K562 (cell line): ENCODE measurements around the gene SOSTDC1. TPM values are rescaled to one million over a fixed set of nuclear protein-coding genes. Genes with fewer than 3 reads are reported as not detected.

Experiments used
- ATAC-seq: fragments of 200-7000 bp; cut with Tn5 transposase; 3 replicates; pipeline ENCODE4 v1.9.1; 2020; ENCODE audit warnings: moderate library complexity
- BruUV-seq: library from RNA; stranded (reverse); fragments of 400-500 nt; replicated peaks from 2 replicates; lab custom pipeline; 2021; lab: Mats Ljungman, UMichigan
- CTCF ChIA-PET: fragments of 300-600 bp; formaldehyde crosslinking; extraction: SDS; loops from one replicate; lab custom pipeline; 2021; ENCODE audit warnings: low intra/inter-chr PET ratio; lab: Yijun Ruan, JAX
- POLR2A ChIA-PET: fragments of 300-600, 350-650 bp; sonication (Branson Sonifier 250); formaldehyde crosslinking; extraction: SDS; loops from one replicate; lab custom pipeline; 2021; ENCODE audit warnings: antibody characterized with exemption, inconsistent platforms; lab: Yijun Ruan, JAX
- DNase-seq, 4 experiments: peaks; one replicate each; pipeline versions ENCODE4 v3.0.0 to v3.0.0-alpha.2; 2011 to 2018; ENCODE audit warnings: low spot score in 3 of 4, mixed read lengths in 3 of 4; ENCODE audit errors: extremely low read depth in 1 of 4
- FAIRE-seq: peaks from 2 replicates; lab custom pipeline; 2011; peaks lifted over from hg19 to GRCh38; lab: Jason Lieb, UNC
- H2AFZ ChIP-seq: 2 replicates; pipeline ENCODE4 v1.6.0; 2011; ENCODE audit warnings: low read depth, low read length, control low read depth, inconsistent platforms
- H3K27ac ChIP-seq: fragments of 200-600 bp; 3 replicates; pipeline ENCODE4 v1.8.0; 2011; ENCODE audit warnings: low read depth, mild to moderate bottlenecking, control low read depth, inconsistent platforms, low read length, moderate library complexity, mixed read lengths; ENCODE audit errors: extremely low read depth
- H3K27me3 ChIP-seq, 2 experiments: fragments of 300-600 bp in 1 of 2; 2 replicates in 1 of 2; 3 replicates in 1 of 2; pipeline versions ENCODE4 v1.6.0 to v1.8.0; 2011; ENCODE audit warnings: inconsistent platforms in 2 of 2, low read length in 2 of 2, mild to moderate bottlenecking in 1 of 2, mixed read lengths in 1 of 2, moderate library complexity in 1 of 2; ENCODE audit not compliant: control insufficient read depth in 2 of 2, insufficient read depth in 2 of 2
- H3K36me3 ChIP-seq: fragments of 300-600 bp; 3 replicates; pipeline ENCODE4 v1.8.0; 2011; ENCODE audit warnings: mild to moderate bottlenecking, low read length, inconsistent platforms; ENCODE audit not compliant: control insufficient read depth, insufficient read depth
- H3K4me1 ChIP-seq, 2 experiments: fragments of 200-600 bp in 1 of 2; replicated peaks in 1 of 2; 2 replicates in 1 of 2; 3 replicates in 1 of 2; pipeline versions ENCODE4 v1.5.1 to v1.8.0; 2011; ENCODE audit warnings: inconsistent platforms in 2 of 2, low read length in 2 of 2, mild to moderate bottlenecking in 1 of 2, mixed read lengths in 1 of 2, moderate library complexity in 1 of 2; ENCODE audit not compliant: control insufficient read depth in 2 of 2, insufficient read depth in 2 of 2
- H3K4me2 ChIP-seq: 2 replicates; pipeline ENCODE4 v1.6.1; 2011; ENCODE audit warnings: low read length, control low read depth, inconsistent platforms, mixed read lengths; ENCODE audit not compliant: insufficient read depth
- H3K4me3 ChIP-seq: fragments of 200-600 bp; sonication (generic), shearing (Covaris generic); 2 replicates; pipeline ENCODE4 v1.5.1; 2016; ENCODE audit warnings: control low read depth, inconsistent platforms
- H3K79me2 ChIP-seq: fragments of 200-600 bp; 3 replicates; pipeline ENCODE4 v1.8.0; 2011; ENCODE audit warnings: low read length, inconsistent platforms; ENCODE audit not compliant: control insufficient read depth, insufficient read depth
- H3K9ac ChIP-seq, 2 experiments: 2 replicates each; pipeline versions ENCODE4 v1.6.0 to v1.6.1; 2011; ENCODE audit warnings: low read depth in 2 of 2, low read length in 2 of 2, control low read depth in 1 of 2, inconsistent platforms in 1 of 2, mild to moderate bottlenecking in 1 of 2, mixed read lengths in 1 of 2; ENCODE audit not compliant: insufficient read depth in 1 of 2
- H3K9me1 ChIP-seq: one replicate; pipeline ENCODE4 v1.6.0; 2011; ENCODE audit warnings: inconsistent platforms, mild to moderate bottlenecking, low read length, moderate library complexity; ENCODE audit not compliant: control insufficient read depth, insufficient read depth
- H3K9me3 ChIP-seq: replicated peaks from 2 replicates; pipeline ENCODE4 v1.5.1; 2011; ENCODE audit warnings: low read depth, low read length, inconsistent platforms; ENCODE audit not compliant: control insufficient read depth, insufficient read depth
- H4K20me1 ChIP-seq: replicated peaks from 2 replicates; pipeline ENCODE4 v1.6.1; 2011; ENCODE audit warnings: low read length, inconsistent platforms, mixed read lengths; ENCODE audit not compliant: control insufficient read depth, insufficient read depth
- BCOR ChIP-seq: fragments of 450-650 bp; IDR thresholded peaks from 2 replicates; pipeline ENCODE4 v1.6.1; 2016
- CHD2 ChIP-seq: IDR thresholded peaks from 2 replicates; pipeline ENCODE4 v1.6.1; 2011; ENCODE audit warnings: low read depth, low read length
- EWSR1 ChIP-seq: fragments of 450-650 bp; IDR thresholded peaks from 2 replicates; pipeline ENCODE4 v1.6.1; 2018; ENCODE audit warnings: borderline replicate concordance, mild to moderate bottlenecking, low read depth, moderate library complexity; ENCODE audit not compliant: partially characterized antibody
- MTA3 ChIP-seq: fragments of 450-650 bp; formaldehyde crosslinking; IDR thresholded peaks from 2 replicates; pipeline ENCODE4 v1.6.1; 2017; ENCODE audit warnings: mild to moderate bottlenecking, borderline replicate concordance
- MXI1 ChIP-seq: IDR thresholded peaks from 2 replicates; pipeline ENCODE4 v1.6.1; 2011; ENCODE audit warnings: low read depth, mild to moderate bottlenecking, improper control_type of control experiment, low read length
- NFYB ChIP-seq: IDR thresholded peaks from 2 replicates; pipeline ENCODE4 v1.6.1; 2011; ENCODE audit warnings: mild to moderate bottlenecking, moderate library complexity; ENCODE audit not compliant: insufficient read length; ENCODE audit errors: extremely low read depth
- TEAD4 ChIP-seq, 2 experiments: sonication (generic) in 1 of 2; formaldehyde crosslinking in 1 of 2; IDR thresholded peaks; 2 replicates each; pipeline versions ENCODE4 v1.6.1 to v1.8.0; 2012 to 2022; ENCODE audit warnings: borderline replicate concordance in 1 of 2, inconsistent platforms in 1 of 2, low read length in 1 of 2, mild to moderate bottlenecking in 1 of 2, missing genetic modification reagents in 1 of 2
- ZNF347 ChIP-seq: fragments of 450-650 bp; formaldehyde crosslinking; IDR thresholded peaks from 2 replicates; pipeline ENCODE4 v1.4.0; 2020; ENCODE audit warnings: low read depth, mild to moderate bottlenecking, moderate library complexity
- ZNF586 ChIP-seq: fragments of 450-650 bp; formaldehyde crosslinking; conservative IDR thresholded peaks from 2 replicates; pipeline ENCODE4 v1.4.0; 2020; ENCODE audit warnings: mild to moderate bottlenecking, moderate library complexity
- WGBS: fragments of 100-300 bp; shearing (Covaris generic); methylation state at CpG from one replicate; pipeline ENCODE4 v1.1.6; 2016; ENCODE audit warnings: low coverage, mixed read lengths; ENCODE audit not compliant: insufficient coverage; ENCODE audit errors: missing lambda C conversion rate; 5-methylcytosine and 5-hydroxymethylcytosine counted together
- in situ Hi-C: fragments of 300-500 bp; cut with MboI; formaldehyde crosslinking; loops from 4 replicates; pipeline ENCODE4 v1.15.0; 2018; ENCODE audit warnings: inconsistent platforms, mixed read lengths
- intact Hi-C: fragments of 100-400 bp; cut with micrococcal nuclease; formaldehyde crosslinking; loops from 2 replicates; pipeline ENCODE4 v1.14.2; 2022
- polyA plus RNA-seq, 8 experiments: library from polyadenylated mRNA; depleted of rRNA in 4 of 8; stranded (reverse) in 5 of 8; unstranded in 3 of 8; fragments of >200 nt; fragmentation: Nextera tagmentation in 2 of 8; fragmentation: Illumina TruSeq in 1 of 8; extraction: Ambion mirVana in 2 of 8; extraction: Trizol in 1 of 8; gene quantifications; 2 replicates each; pipeline versions ENCODE4 v1.2.1 to v1.2.3, GENCODE V29; 2011 to 2014; ENCODE audit warnings: inconsistent platforms in 1 of 8, missing spikeins in 1 of 8
- total RNA-seq, 7 experiments: library from RNA; depleted of rRNA in 6 of 7; stranded (reverse); fragments of >200 nt in 6 of 7; fragmentation: Illumina TruSeq in 2 of 7; extraction: Trizol in 2 of 7; gene quantifications; 2 replicates each; pipeline versions ENCODE4 v1.2.1 to v1.2.3, GENCODE V29; 2011 to 2021; ENCODE audit warnings: low replicate concordance in 1 of 7
- TF ChIP-seq, protein P1 (sequence below): sonication (generic); formaldehyde crosslinking; IDR thresholded peaks from 2 replicates; pipeline ENCODE4 v1.8.0; 2023; ENCODE audit warnings: missing genetic modification reagents, mild to moderate bottlenecking, borderline replicate concordance
- TF ChIP-seq, protein P2 (sequence below): fragments of 250-450 bp; sonication (Bioruptor Pico); IDR thresholded peaks from 2 replicates; pipeline ENCODE4 v1.8.0; 2022; ENCODE audit warnings: moderate library complexity, mild to moderate bottlenecking, inconsistent platforms
- TF ChIP-seq, protein P3 (sequence below): IDR thresholded peaks from 2 replicates; pipeline ENCODE4 v1.6.1; 2014; ENCODE audit warnings: antibody characterized with exemption

The SOSTDC1 gene
- total and polyA plus RNA-seq, 9 of the 15 experiments (the other 6 are each of a cell fraction or from before 2014, with no cell fraction given), result 8.3 to 48.6 (median 15.9) TPM

DNA sequence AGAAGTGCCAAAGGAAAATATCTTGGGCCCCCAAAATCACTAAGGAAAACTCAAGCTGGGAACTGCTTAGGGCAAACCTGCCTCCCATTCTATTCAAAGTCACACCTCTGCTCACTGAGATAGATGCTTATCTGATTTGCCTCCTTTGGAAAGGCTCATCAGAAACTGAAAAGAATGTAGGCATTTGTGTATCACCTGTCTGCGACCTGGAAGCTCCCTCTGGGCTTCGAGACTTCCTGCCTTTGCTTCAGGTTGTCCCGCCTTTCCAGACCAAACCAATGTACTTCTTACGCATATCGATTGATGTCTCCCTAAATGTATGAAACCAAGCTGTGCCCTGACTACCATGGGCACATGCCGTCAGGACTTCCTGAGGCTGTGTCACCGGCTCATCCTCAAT is 46.6 kb upstream of the SOSTDC1 start (continued):
- TF ChIP-seq TEAD4 (IDR thresholded peaks at IDR 0.05; ENCODE audit: low read length), result no peak
- TF ChIP-seq TEAD4 (CRISPR knock-in tag; IDR thresholded peaks at IDR 0.05; ENCODE audit: borderline replicate concordance), result no peak
- no peak for TF ChIP-seq ZNF586
- no peak for TF ChIP-seq MTA3
- no peak for TF ChIP-seq NFYB
- TF ChIP-seq CHD2, result no peak

DNA sequence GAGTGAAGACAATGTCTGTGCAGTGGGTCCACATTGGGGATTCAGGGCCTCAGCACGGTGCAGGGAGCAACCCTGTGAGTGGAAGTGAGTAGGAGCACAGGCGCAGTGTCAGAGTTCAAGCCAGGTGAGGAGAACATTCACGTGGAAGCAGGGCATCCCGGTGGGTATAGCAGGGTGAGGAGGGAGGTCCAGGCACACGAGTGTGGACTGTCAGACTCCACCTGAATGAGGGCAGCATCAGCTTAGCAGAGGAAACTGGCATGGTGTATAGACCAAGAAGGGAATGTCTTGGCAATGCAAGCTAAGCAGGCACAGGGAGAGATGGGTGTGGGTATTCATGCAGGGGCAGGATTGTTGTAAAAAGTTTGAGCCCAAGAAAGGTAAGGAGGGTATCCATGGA is 45.8 kb upstream of the SOSTDC1 start:
- CTCF ChIA-PET, result no interaction called here
- intact Hi-C loops, result loop anchor here (5.0 kb wide), 1 partner anchor 79 kb away; no protein-coding TSS in a partner anchor
- DNase-seq, result no peak
- no peaks in the 10 kb centered on the region for H3K79me2 ChIP-seq
- FAIRE-seq, result no peak
- TF ChIP-seq, protein P1, sequence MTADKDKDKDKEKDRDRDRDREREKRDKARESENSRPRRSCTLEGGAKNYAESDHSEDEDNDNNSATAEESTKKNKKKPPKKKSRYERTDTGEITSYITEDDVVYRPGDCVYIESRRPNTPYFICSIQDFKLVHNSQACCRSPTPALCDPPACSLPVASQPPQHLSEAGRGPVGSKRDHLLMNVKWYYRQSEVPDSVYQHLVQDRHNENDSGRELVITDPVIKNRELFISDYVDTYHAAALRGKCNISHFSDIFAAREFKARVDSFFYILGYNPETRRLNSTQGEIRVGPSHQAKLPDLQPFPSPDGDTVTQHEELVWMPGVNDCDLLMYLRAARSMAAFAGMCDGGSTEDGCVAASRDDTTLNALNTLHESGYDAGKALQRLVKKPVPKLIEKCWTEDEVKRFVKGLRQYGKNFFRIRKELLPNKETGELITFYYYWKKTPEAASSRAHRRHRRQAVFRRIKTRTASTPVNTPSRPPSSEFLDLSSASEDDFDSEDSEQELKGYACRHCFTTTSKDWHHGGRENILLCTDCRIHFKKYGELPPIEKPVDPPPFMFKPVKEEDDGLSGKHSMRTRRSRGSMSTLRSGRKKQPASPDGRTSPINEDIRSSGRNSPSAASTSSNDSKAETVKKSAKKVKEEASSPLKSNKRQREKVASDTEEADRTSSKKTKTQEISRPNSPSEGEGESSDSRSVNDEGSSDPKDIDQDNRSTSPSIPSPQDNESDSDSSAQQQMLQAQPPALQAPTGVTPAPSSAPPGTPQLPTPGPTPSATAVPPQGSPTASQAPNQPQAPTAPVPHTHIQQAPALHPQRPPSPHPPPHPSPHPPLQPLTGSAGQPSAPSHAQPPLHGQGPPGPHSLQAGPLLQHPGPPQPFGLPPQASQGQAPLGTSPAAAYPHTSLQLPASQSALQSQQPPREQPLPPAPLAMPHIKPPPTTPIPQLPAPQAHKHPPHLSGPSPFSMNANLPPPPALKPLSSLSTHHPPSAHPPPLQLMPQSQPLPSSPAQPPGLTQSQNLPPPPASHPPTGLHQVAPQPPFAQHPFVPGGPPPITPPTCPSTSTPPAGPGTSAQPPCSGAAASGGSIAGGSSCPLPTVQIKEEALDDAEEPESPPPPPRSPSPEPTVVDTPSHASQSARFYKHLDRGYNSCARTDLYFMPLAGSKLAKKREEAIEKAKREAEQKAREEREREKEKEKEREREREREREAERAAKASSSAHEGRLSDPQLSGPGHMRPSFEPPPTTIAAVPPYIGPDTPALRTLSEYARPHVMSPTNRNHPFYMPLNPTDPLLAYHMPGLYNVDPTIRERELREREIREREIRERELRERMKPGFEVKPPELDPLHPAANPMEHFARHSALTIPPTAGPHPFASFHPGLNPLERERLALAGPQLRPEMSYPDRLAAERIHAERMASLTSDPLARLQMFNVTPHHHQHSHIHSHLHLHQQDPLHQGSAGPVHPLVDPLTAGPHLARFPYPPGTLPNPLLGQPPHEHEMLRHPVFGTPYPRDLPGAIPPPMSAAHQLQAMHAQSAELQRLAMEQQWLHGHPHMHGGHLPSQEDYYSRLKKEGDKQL, result no peak
- TF ChIP-seq MXI1 (no peak), ZNF347 (CRISPR knock-in tag) (no peak), EWSR1 (no peak), BCOR (no peak)
- TF ChIP-seq, protein P2, sequence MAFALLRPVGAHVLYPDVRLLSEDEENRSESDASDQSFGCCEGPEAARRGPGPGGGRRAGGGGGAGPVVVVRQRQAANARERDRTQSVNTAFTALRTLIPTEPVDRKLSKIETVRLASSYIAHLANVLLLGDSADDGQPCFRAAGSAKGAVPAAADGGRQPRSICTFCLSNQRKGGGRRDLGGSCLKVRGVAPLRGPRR (CRISPR knock-in tag), result no peak
- TF ChIP-seq, protein P3, sequence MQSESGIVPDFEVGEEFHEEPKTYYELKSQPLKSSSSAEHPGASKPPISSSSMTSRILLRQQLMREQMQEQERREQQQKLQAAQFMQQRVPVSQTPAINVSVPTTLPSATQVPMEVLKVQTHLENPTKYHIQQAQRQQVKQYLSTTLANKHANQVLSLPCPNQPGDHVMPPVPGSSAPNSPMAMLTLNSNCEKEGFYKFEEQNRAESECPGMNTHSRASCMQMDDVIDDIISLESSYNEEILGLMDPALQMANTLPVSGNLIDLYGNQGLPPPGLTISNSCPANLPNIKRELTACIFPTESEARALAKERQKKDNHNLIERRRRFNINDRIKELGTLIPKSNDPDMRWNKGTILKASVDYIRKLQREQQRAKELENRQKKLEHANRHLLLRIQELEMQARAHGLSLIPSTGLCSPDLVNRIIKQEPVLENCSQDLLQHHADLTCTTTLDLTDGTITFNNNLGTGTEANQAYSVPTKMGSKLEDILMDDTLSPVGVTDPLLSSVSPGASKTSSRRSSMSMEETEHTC, result no peak
- ATAC-seq, result no peak
- peaks cover 3% of the 10 kb centered on the region in 2 experiments; a peak in 2 of 5 replicates for H3K4me1 ChIP-seq
- no peak overlapping the region for H3K4me3 ChIP-seq
- H3K27me3 ChIP-seq, result no peaks in the 10 kb centered on the region
- no peak overlapping the region for H3K27ac ChIP-seq
- POLR2A ChIA-PET, result interaction anchor here (1.4 to 1.7 kb wide), 2 partner anchors 10 to 12 kb away, joined by 4 to 5 read pairs; no protein-coding TSS in a partner anchor
- WGBS, result 25% methylated on average over 5 of the region's 5 CpGs
- BruUV-seq, result no TSS peak
- no peaks in the 10 kb centered on the region for H3K9me3 ChIP-seq
- no peaks in the 10 kb centered on the region for H3K36me3 ChIP-seq
- in situ Hi-C loops, result no loop called here
- no peak overlapping the region for H3K4me2 ChIP-seq
- H3K9me1 ChIP-seq, result no peaks in the 10 kb centered on the region
- no peaks in the 10 kb centered on the region for H4K20me1 ChIP-seq
- H2AFZ ChIP-seq, result no peak overlapping the region
- peak overlapping the region in 1 of 2 experiments; percentile 19; a peak in 1 of 4 replicates for H3K9ac ChIP-seq
